Keratinocyte (primary cell): Measurements from ENCODE around the gene LY9. TPM values are rescaled to one million over a fixed set of nuclear protein-coding genes. Genes with fewer than 3 reads are reported as not detected.

ENCODE experiments used
- DNase-seq: peaks from one replicate; pipeline ENCODE4 v3.0.0-alpha.2; 2011; ENCODE audit warnings: low read depth, missing footprints, low spot score
- FAIRE-seq: peaks from 2 replicates; lab custom pipeline; 2011; peaks lifted over from hg19 to GRCh38; lab: Jason Lieb, UNC
- H2AFZ ChIP-seq: 2 replicates; pipeline ENCODE4 v1.6.0; 2012; ENCODE audit warnings: low read length, control low read depth, inconsistent platforms; ENCODE audit not compliant: control insufficient read depth
- H3K27ac ChIP-seq: 2 replicates; pipeline ENCODE4 v1.5.1; 2011; ENCODE audit warnings: low read length; ENCODE audit not compliant: control insufficient read depth, insufficient read depth
- H3K27me3 ChIP-seq: 3 replicates; pipeline ENCODE4 v1.6.0; 2011; ENCODE audit warnings: low read length; ENCODE audit not compliant: control insufficient read depth, insufficient read depth; ENCODE audit errors: extremely low read depth
- H3K36me3 ChIP-seq, 2 experiments: 2 replicates in 1 of 2; 3 replicates in 1 of 2; pipeline ENCODE4 v1.5.1; 2011; ENCODE audit warnings: low read length in 2 of 2, mild to moderate bottlenecking in 1 of 2; ENCODE audit not compliant: control insufficient read depth in 2 of 2, insufficient read depth in 2 of 2; ENCODE audit errors: extremely low read depth in 1 of 2
- H3K4me1 ChIP-seq: 3 replicates; pipeline ENCODE4 v1.5.1; 2011; ENCODE audit warnings: low read length; ENCODE audit not compliant: control insufficient read depth, insufficient read depth; ENCODE audit errors: extremely low read depth
- H3K4me2 ChIP-seq: 3 replicates; pipeline ENCODE4 v1.6.0; 2011; ENCODE audit warnings: low read depth, low read length; ENCODE audit not compliant: control insufficient read depth, insufficient read depth; ENCODE audit errors: extremely low read depth
- H3K4me3 ChIP-seq, 3 experiments: fragments of 200-600 bp in 1 of 3; sonication (generic) in 1 of 3; 2 replicates in 2 of 3; 3 replicates in 1 of 3; pipeline ENCODE4 v1.5.1; 2011 to 2016; ENCODE audit warnings: low read length in 3 of 3, mild to moderate bottlenecking in 3 of 3, control low read depth in 2 of 3, inconsistent platforms in 1 of 3, low read depth in 1 of 3, mixed read lengths in 1 of 3, mixed run types in 1 of 3, moderate library complexity in 1 of 3; ENCODE audit not compliant: control insufficient read depth in 2 of 3, insufficient read depth in 2 of 3; ENCODE audit errors: extremely low read depth in 1 of 3
- H3K79me2 ChIP-seq: 2 replicates; pipeline ENCODE4 v1.6.0; 2012; ENCODE audit warnings: low read length; ENCODE audit not compliant: control insufficient read depth, insufficient read depth
- H3K9ac ChIP-seq: 3 replicates; pipeline ENCODE4 v1.6.0; 2011; ENCODE audit warnings: low read length; ENCODE audit not compliant: control insufficient read depth, insufficient read depth; ENCODE audit errors: extremely low read depth
- H3K9me1 ChIP-seq: 3 replicates; pipeline ENCODE4 v1.6.0; 2011; ENCODE audit warnings: low read length; ENCODE audit not compliant: control insufficient read depth, insufficient read depth; ENCODE audit errors: extremely low read depth
- H3K9me3 ChIP-seq: 2 replicates; pipeline ENCODE4 v1.5.1; 2012; ENCODE audit warnings: low read depth, low read length; ENCODE audit not compliant: control insufficient read depth
- H4K20me1 ChIP-seq: 3 replicates; pipeline ENCODE4 v1.6.0; 2011; ENCODE audit warnings: low read length; ENCODE audit not compliant: control insufficient read depth, insufficient read depth; ENCODE audit errors: extremely low read depth
- EZH2 ChIP-seq: IDR thresholded peaks from one replicate; pipeline ENCODE4 v1.6.1; 2012; ENCODE audit warnings: inconsistent platforms, mild to moderate bottlenecking, low read length, moderate library complexity
- dilution Hi-C: fragments of 300-500 bp; cut with MboI; formaldehyde crosslinking; loops from one replicate; pipeline ENCODE4 v1.7.0; 2020; ENCODE audit warnings: low sequenced_read_pairs; ENCODE audit not compliant: extremely low pct_ligation_motif_present
- polyA plus RNA-seq, 5 experiments: library from polyadenylated mRNA; depleted of rRNA in 3 of 5; stranded (reverse) in 3 of 5; stranded (forward) in 1 of 5; unstranded in 1 of 5; fragments of >200 nt; gene quantifications; 1 replicate in 1 of 5; 2 replicates in 3 of 5; 3 replicates in 1 of 5; pipeline versions ENCODE4 v1.2.1 to v1.2.3, GENCODE V29; 2011 to 2012; ENCODE audit warnings: missing spikeins in 2 of 5, low read depth in 1 of 5, low replicate concordance in 1 of 5
- TF ChIP-seq, protein P1 (sequence below), 3 experiments: IDR thresholded peaks in 1 of 3; conservative IDR thresholded peaks in 1 of 3; optimal IDR thresholded peaks in 1 of 3; 2 replicates in 2 of 3; 3 replicates in 1 of 3; pipeline versions ENCODE3 to v1.5.1; 2011; ENCODE audit warnings: low read length in 3 of 3, mild to moderate bottlenecking in 3 of 3, moderate library complexity in 2 of 3, control low read depth in 1 of 3, inconsistent platforms in 1 of 3; ENCODE audit not compliant: insufficient read depth in 2 of 3; ENCODE audit errors: extremely low read depth in 1 of 3

The LY9 gene
- polyA plus RNA-seq, 1 donor (not counting 4 experiments of a cell fraction or from before 2014, with no cell fraction given): not detected

DNA sequence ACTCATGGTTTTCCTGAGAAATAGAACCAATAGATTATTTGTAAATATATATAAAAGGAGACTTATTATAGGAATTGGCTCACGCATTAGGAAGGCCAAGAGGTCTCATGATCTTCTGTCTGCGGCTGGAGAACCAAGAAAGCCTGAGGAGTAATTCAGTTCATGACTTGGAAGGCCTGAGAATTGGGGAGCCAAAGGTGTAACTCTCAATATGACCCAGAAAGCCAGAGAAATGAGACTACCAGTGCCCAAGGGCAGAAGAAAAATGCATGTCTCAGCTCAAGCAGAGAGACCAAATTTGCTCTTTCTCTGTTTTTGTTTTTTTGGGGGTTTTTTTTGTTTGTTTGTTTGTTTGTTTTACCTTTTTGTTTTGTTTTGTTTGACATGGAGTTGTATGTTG, 37.5 kb upstream of the LY9 start:
- dilution Hi-C loops: no loop called here
- no peak overlapping the region for H3K4me3 ChIP-seq
- H3K36me3 ChIP-seq: no peaks in the 10 kb centered on the region
- H3K9ac ChIP-seq: no peak overlapping the region
- H4K20me1 ChIP-seq: no peaks in the 10 kb centered on the region
- no peak overlapping the region for H2AFZ ChIP-seq
- H3K4me1 ChIP-seq: peaks cover 19% of the 10 kb centered on the region
- TF ChIP-seq, protein P1, sequence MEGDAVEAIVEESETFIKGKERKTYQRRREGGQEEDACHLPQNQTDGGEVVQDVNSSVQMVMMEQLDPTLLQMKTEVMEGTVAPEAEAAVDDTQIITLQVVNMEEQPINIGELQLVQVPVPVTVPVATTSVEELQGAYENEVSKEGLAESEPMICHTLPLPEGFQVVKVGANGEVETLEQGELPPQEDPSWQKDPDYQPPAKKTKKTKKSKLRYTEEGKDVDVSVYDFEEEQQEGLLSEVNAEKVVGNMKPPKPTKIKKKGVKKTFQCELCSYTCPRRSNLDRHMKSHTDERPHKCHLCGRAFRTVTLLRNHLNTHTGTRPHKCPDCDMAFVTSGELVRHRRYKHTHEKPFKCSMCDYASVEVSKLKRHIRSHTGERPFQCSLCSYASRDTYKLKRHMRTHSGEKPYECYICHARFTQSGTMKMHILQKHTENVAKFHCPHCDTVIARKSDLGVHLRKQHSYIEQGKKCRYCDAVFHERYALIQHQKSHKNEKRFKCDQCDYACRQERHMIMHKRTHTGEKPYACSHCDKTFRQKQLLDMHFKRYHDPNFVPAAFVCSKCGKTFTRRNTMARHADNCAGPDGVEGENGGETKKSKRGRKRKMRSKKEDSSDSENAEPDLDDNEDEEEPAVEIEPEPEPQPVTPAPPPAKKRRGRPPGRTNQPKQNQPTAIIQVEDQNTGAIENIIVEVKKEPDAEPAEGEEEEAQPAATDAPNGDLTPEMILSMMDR (optimal IDR thresholded peaks at IDR 0.05 in 1 of 3, IDR thresholded peaks at IDR 0.05 in 1 of 3, conservative IDR thresholded peaks at IDR 0.05 in 1 of 3; ENCODE audit: extremely low read depth in 1 of 3, insufficient read depth in 2 of 3, low read length in 3 of 3): no peak
- TF ChIP-seq EZH2: no peak
- H3K4me2 ChIP-seq: no peak overlapping the region
- no peaks in the 10 kb centered on the region for H3K9me1 ChIP-seq
- DNase-seq (no peak), FAIRE-seq (no peak)
- H3K27ac ChIP-seq: no peak overlapping the region
- H3K9me3 ChIP-seq: no peaks in the 10 kb centered on the region
- H3K79me2 ChIP-seq: no peaks in the 10 kb centered on the region
- H3K27me3 ChIP-seq: no peaks in the 10 kb centered on the region

DNA sequence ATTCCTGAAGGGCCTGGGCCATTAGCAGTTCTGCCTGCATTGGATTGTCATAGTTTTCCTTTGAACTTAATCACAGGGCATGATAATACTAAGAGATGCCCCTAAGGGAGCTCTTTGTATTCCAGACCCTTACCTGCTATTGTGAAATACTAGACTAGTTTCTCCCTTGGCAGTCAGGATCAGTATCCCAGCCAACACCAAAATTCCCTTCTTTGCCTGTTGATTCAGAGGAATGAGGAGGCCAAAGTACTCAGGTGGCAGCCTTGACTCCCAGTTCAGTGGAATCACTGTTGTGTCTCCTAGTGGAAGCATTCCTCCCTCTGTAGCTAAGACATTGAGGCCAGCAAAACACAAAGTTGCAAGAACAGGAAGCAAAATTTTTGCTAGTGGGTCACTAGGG, 36.2 kb upstream of the LY9 start:
- H3K4me1 ChIP-seq: peaks cover 19% of the 10 kb centered on the region
- H3K9me1 ChIP-seq: no peaks in the 10 kb centered on the region
- H3K4me3 ChIP-seq: no peak overlapping the region
- H3K79me2 ChIP-seq: no peaks in the 10 kb centered on the region
- H3K9me3 ChIP-seq: no peaks in the 10 kb centered on the region
- no peak overlapping the region for H3K27ac ChIP-seq
- H4K20me1 ChIP-seq: no peaks in the 10 kb centered on the region
- H2AFZ ChIP-seq: no peak overlapping the region
- no peaks in the 10 kb centered on the region for H3K27me3 ChIP-seq
- FAIRE-seq (no peak), DNase-seq (no peak)
- H3K9ac ChIP-seq: no peak overlapping the region
- TF ChIP-seq EZH2: no peak
- TF ChIP-seq, protein P1 (optimal IDR thresholded peaks at IDR 0.05 in 1 of 3, IDR thresholded peaks at IDR 0.05 in 1 of 3, conservative IDR thresholded peaks at IDR 0.05 in 1 of 3; ENCODE audit: extremely low read depth in 1 of 3, insufficient read depth in 2 of 3, low read length in 3 of 3): no peak
- dilution Hi-C loops: no loop called here
- H3K36me3 ChIP-seq: no peaks in the 10 kb centered on the region
- H3K4me2 ChIP-seq: no peak overlapping the region
